B cell (primary cell): ENCODE data around the gene MILR1. TPM values are rescaled to one million over a fixed set of nuclear protein-coding genes. Genes with fewer than 3 reads are reported as not detected.
"Not testable (repeated sequence)": the region's sequence is repeated elsewhere in the genome, so short reads cannot be mapped to it uniquely, and the experiment has no call there.

Experiments
- ATAC-seq: fragments of 200-7000 bp; cut with Tn5 transposase; one replicate; pipeline ENCODE4 v1.10.0; 2021; ENCODE audit warnings: low read depth, mild to moderate bottlenecking, moderate number of reproducible peaks, moderate library complexity
- CTCF ChIA-PET: fragments of 350-600 bp; sonication (Branson Sonifier 250); formaldehyde crosslinking; loops from one replicate; lab custom pipeline; 2021; ENCODE audit warnings: antibody characterized with exemption, inconsistent platforms; lab: Charles Lee
- POLR2A ChIA-PET: fragments of 350-600 bp; sonication (Branson Sonifier 250); formaldehyde crosslinking; loops from one replicate; lab custom pipeline; 2021; ENCODE audit warnings: antibody characterized with exemption; lab: Charles Lee
- DNase-seq: peaks from one replicate; pipeline ENCODE4 v3.0.0; 2013
- H2AFZ ChIP-seq: 2 replicates; pipeline ENCODE4 v1.6.1; 2012; ENCODE audit warnings: mild to moderate bottlenecking, low read depth, low read length; ENCODE audit not compliant: insufficient read depth, poor library complexity, severe bottlenecking
- H3K27ac ChIP-seq, 2 donors: 1 replicate in 1 of 2; 2 replicates in 1 of 2; pipeline ENCODE4 v1.5.1; 2012 to 2013; ENCODE audit warnings: low read length in 2 of 2, mild to moderate bottlenecking in 2 of 2, moderate library complexity in 1 of 2
- H3K27me3 ChIP-seq, 4 experiments: fragments of 200-600 bp in 1 of 4; sonication (generic) in 1 of 4; replicated peaks in 1 of 4; 1 replicate in 2 of 4; 2 replicates in 2 of 4; pipeline versions ENCODE4 v1.6.1 to v1.7.0; 2013 to 2016; ENCODE audit warnings: low read length in 3 of 4, mild to moderate bottlenecking in 2 of 4, mixed read lengths in 1 of 4, moderate library complexity in 1 of 4; ENCODE audit not compliant: insufficient read depth in 4 of 4, control insufficient read depth in 3 of 4; ENCODE audit errors: control extremely low read depth in 1 of 4
- H3K36me3 ChIP-seq, 2 experiments: replicated peaks in 1 of 2; 1 replicate in 1 of 2; 2 replicates in 1 of 2; pipeline versions ENCODE4 v1.6.1 to v1.7.1; 2013; ENCODE audit warnings: low read length in 1 of 2; ENCODE audit not compliant: insufficient read depth in 2 of 2, control insufficient read depth in 1 of 2; ENCODE audit errors: control extremely low read depth in 1 of 2, extremely low read depth in 1 of 2
- H3K4me1 ChIP-seq, 2 donors: fragments of 200-600 bp in 1 of 2; sonication (generic) in 1 of 2; 1 replicate in 1 of 2; 2 replicates in 1 of 2; pipeline versions ENCODE4 v1.5.1 to v1.6.1; 2013 to 2017; ENCODE audit warnings: low read length in 2 of 2; ENCODE audit not compliant: control insufficient read depth in 2 of 2, insufficient read depth in 2 of 2
- H3K4me2 ChIP-seq: replicated peaks from 2 replicates; pipeline ENCODE3; 2012; ENCODE audit warnings: mild to moderate bottlenecking, low read depth, low read length; ENCODE audit not compliant: poor library complexity, severe bottlenecking
- H3K4me3 ChIP-seq, 5 experiments: fragments of 200-600 bp in 1 of 5; sonication (generic) in 1 of 5; 1 replicate in 3 of 5; 2 replicates in 2 of 5; pipeline versions ENCODE4 v1.5.1 to v1.7.0; 2011 to 2016; ENCODE audit warnings: low read length in 4 of 5, mild to moderate bottlenecking in 4 of 5, low read depth in 2 of 5, control low read depth in 1 of 5, moderate library complexity in 1 of 5; ENCODE audit not compliant: insufficient read depth in 1 of 5; ENCODE audit errors: control extremely low read depth in 1 of 5, extremely low read depth in 1 of 5
- H3K79me2 ChIP-seq: fragments of 200-600 bp; sonication (generic); one replicate; pipeline ENCODE4 v1.6.0; 2016; ENCODE audit warnings: low read length; ENCODE audit not compliant: control insufficient read depth, insufficient read depth
- H3K9ac ChIP-seq: fragments of 200-600 bp; sonication (generic); 2 replicates; pipeline ENCODE4 v1.6.1; 2017; ENCODE audit warnings: mild to moderate bottlenecking, low read length, moderate library complexity
- H3K9me3 ChIP-seq, 3 donors: one replicate each; pipeline versions ENCODE4 v1.6.1 to v1.7.1; 2013; ENCODE audit warnings: low read length in 2 of 3; ENCODE audit not compliant: control insufficient read depth in 2 of 3, insufficient read depth in 1 of 3; ENCODE audit errors: control extremely low read depth in 1 of 3
- H4K20me1 ChIP-seq: 2 replicates; pipeline ENCODE4 v1.6.0; 2012; ENCODE audit warnings: mild to moderate bottlenecking, low read length; ENCODE audit not compliant: insufficient read depth, control insufficient read depth, poor library complexity, severe bottlenecking
- H3K27ac Mint-ChIP-seq: one replicate; pipeline ENCODE4 v1.8.0; 2021; ENCODE audit warnings: mixed read lengths
- H3K27me3 Mint-ChIP-seq: one replicate; pipeline ENCODE4 v1.8.0; 2021; ENCODE audit warnings: mixed read lengths
- H3K4me1 Mint-ChIP-seq: one replicate; pipeline ENCODE4 v1.8.0; 2021; ENCODE audit warnings: mixed read lengths
- H3K4me3 Mint-ChIP-seq: one replicate; pipeline ENCODE4 v1.8.0; 2021; ENCODE audit warnings: mixed read lengths
- H3K9me3 Mint-ChIP-seq: one replicate; pipeline ENCODE4 v1.8.0; 2022; ENCODE audit warnings: mixed read lengths; ENCODE audit not compliant: insufficient read depth
- CTCF ChIP-seq: fragments of 200-600 bp; IDR thresholded peaks from one replicate; pipeline ENCODE4 v1.8.0; 2022; ENCODE audit warnings: antibody characterized with exemption, mild to moderate bottlenecking
- EZH2 ChIP-seq: IDR thresholded peaks from 2 replicates; pipeline ENCODE4 v1.6.1; 2012; ENCODE audit warnings: borderline replicate concordance, low read depth, mild to moderate bottlenecking, moderate library complexity, low read length; ENCODE audit not compliant: insufficient read depth, poor library complexity, severe bottlenecking
- WGBS: methylation state at CpG from one replicate; pipeline ENCODE4 v1.1.5; 2013; ENCODE audit warnings: missing lambda C conversion rate; ENCODE audit not compliant: insufficient coverage; 5-methylcytosine and 5-hydroxymethylcytosine counted together
- intact Hi-C: fragments of 100-400 bp; cut with micrococcal nuclease; formaldehyde crosslinking; loops from one replicate; pipeline ENCODE4 v1.10.0; 2022
- polyA plus RNA-seq: library from polyadenylated mRNA; depleted of rRNA; stranded (reverse); fragments of >200 nt; gene quantifications from 2 replicates; pipeline ENCODE4 v1.2.3, GENCODE V29; 2012
- total RNA-seq, 2 donors: library from RNA; stranded (reverse); fragments of 120-200 nt in 1 of 2; gene quantifications; 1 replicate in 1 of 2; 2 replicates in 1 of 2; pipeline versions ENCODE4 v1.2.3 to v1.2.4, GENCODE V29; 2013 to 2022

The MILR1 gene
- total and polyA plus RNA-seq, 2 donors (not counting 1 experiment from before 2014, with no cell fraction given), result 9.4 to 38.0 TPM

GRCh38 chr17:64459284-64459747 lies 10.4 kb downstream of the MILR1 start:
- no peaks in the 10 kb centered on the region for H4K20me1 ChIP-seq
- H3K79me2 ChIP-seq, result peaks cover 52% of the 10 kb centered on the region
- H3K36me3 ChIP-seq, result peaks cover 0 to 19% of the 10 kb centered on the region in 2 experiments
- H3K4me1 ChIP-seq, result peaks cover 39 to 48% of the 10 kb centered on the region in 2 donors
- intact Hi-C loops, result no loop called here
- Mint-ChIP-seq H3K27me3 (no peaks in the 10 kb centered on the region), H3K4me1 (peaks cover 41% of the 10 kb centered on the region), H3K27ac (no peak overlapping the region), H3K4me3 (no peak overlapping the region), H3K9me3 (no peaks in the 10 kb centered on the region)
- peaks cover 0 to 3% (median 0%) of the 10 kb centered on the region in 3 donors for H3K9me3 ChIP-seq
- no peak overlapping the region for H3K27ac ChIP-seq
- no peak for ATAC-seq
- no peak overlapping the region for H3K4me3 ChIP-seq
- H3K4me2 ChIP-seq, result no peak overlapping the region
- H2AFZ ChIP-seq, result no peak overlapping the region
- ChIA-PET CTCF (interaction anchor here (0.6 kb wide), 1 partner anchor 790 kb away, joined by 7 read pairs; no protein-coding TSS in a partner anchor), POLR2A (no interaction called here)
- WGBS, result 76% methylated on average over 2 of the region's 6 CpGs
- DNase-seq, result no peak
- no peak for TF ChIP-seq EZH2
- TF ChIP-seq CTCF, result no peak
- H3K9ac ChIP-seq, result no peak overlapping the region
- no peaks in the 10 kb centered on the region for H3K27me3 ChIP-seq

GRCh38 chr17:64459818-64460217 lies 10.9 kb downstream of the MILR1 start:
- H3K4me3 ChIP-seq, H4K20me1 ChIP-seq, H2AFZ ChIP-seq, H3K27ac Mint-ChIP-seq, DNase-seq, ATAC-seq, H3K9me3 Mint-ChIP-seq, H3K4me2 ChIP-seq, H3K9ac ChIP-seq, intact Hi-C loops, POLR2A ChIA-PET, H3K27ac ChIP-seq, H3K4me3 Mint-ChIP-seq, H3K27me3 Mint-ChIP-seq, H3K9me3 ChIP-seq, H3K27me3 ChIP-seq: not testable (repeated sequence)
- Histone ChIP-seq H3K79me2 (peaks cover 47% of the 10 kb centered on the region), H3K36me3 (peaks cover 0 to 16% of the 10 kb centered on the region in 2 experiments), H3K4me1 (peaks cover 37 to 45% of the 10 kb centered on the region in 2 donors)
- peaks cover 37% of the 10 kb centered on the region for H3K4me1 Mint-ChIP-seq
- CTCF ChIA-PET, result interaction anchor here (0.6 to 1.1 kb wide), 2 partner anchors 41 to 789 kb away, joined by 5 to 7 read pairs; no protein-coding TSS in a partner anchor
- WGBS, result 100% methylated on average over 5 of the region's 7 CpGs
